ENCODE data around the gene TMEM178B.
"Not testable (repeated sequence)": the region's sequence is repeated elsewhere in the genome, so short reads cannot be mapped to it uniquely, and the experiment has no call there.

TMEM178B gene

GRCh38 chr7:141144921-141145629 is 71.2 kb downstream of the TMEM178B start:
- DNase-seq (ENCODE audit: low spot score) = no peak

- DNase-seq (ENCODE audit: low spot score) = no peak
These were observed 71.7 kb downstream of the TMEM178B start for GRCh38 chr7:141145630-141145982.

DNA sequence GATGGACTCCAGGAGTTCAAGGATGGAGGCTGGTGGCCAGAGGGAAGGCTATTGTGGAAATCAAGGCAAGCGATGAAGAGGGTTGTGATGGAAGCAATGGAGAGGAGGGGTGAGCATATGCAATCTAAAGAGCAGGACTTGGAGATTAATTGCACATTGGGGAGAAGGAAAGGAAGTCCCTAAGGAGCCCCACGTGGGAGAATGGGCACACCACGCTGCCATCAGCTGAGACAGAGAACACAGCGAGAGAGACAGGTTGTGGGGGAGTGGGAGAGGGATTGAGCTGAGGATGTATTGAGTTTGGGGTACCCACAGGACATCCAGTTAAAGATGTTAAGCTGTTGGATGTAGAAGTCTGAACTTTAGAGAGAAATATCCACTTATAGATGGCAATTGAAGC is 73.6 kb downstream of the TMEM178B start:
- DNase-seq (ENCODE audit: low spot score) = no peak

GRCh38 chr7:141150465-141150864 is 76.6 kb downstream of the TMEM178B start:
- no peak for DNase-seq (ENCODE audit: low spot score)

DNA sequence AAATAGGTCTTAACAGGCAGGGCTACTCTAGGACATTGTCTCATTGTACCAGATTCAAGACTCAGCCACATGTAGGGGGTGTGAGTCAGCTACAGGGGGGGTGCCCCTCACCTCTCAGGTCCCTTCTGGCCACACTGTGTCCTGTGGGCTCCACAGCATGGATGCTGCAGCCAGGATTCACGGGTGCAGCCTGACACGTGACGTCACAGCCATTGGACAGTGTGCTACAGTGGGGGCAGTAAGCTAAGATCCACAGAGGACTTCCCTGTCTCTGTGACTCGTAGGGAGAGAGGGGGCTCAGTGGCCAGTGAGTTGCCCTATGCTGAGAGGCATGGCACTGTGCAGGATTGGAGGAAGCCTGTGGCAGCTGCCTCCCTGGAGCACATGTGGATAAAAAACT is 77.9 kb downstream of the TMEM178B start:
- DNase-seq (ENCODE audit: low spot score) = no peak

DNA sequence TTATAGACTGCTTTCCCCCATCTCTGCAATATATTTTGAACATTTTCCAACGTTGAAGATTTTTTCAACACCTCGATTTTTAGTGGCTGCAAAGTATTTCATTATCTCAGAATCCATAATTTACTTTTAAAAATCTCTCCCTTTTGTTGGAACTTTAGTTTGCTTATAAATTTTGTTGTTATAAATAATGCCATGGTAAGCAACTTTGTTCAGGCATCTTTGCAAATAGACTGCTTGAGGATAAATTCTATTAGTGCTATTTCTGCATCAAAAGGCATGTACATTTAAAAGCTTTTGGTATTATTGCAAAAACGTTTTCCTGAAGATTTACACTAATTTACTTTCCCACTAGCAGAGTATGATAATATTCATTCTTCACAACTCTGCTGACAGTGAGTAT is 79.4 kb downstream of the TMEM178B start:
- no peak for DNase-seq (ENCODE audit: low spot score)

DNA sequence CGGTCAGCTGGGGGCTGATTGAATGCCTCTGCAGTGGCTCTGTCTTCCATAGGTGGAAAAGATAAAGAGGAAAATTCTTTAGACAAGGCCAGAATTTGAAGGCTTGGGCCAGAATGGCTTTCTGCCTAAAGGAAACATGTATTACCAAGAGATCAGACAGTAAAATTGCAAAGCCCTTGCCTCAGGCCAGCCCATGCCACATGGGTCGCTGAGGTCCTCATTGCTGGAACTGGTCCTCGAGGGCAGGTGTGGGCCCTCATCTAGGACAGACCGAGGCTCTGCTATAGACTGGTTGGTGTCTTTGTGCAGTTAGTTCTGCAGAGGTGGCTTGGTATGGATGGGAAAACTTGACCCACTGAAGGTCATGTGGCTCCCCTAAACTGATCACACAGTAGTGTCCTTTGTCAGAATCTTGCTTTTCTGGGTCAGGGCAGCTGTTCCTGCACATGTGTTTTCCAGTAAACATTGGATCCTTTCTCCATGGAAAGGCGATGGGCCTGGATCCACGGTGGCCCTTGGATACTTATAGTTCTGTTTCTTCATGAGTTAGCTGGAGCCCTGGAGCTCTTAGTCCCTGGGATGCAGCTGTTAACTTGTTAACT is 80.4 kb downstream of the TMEM178B start:
- no peak for DNase-seq (ENCODE audit: low spot score)

DNA sequence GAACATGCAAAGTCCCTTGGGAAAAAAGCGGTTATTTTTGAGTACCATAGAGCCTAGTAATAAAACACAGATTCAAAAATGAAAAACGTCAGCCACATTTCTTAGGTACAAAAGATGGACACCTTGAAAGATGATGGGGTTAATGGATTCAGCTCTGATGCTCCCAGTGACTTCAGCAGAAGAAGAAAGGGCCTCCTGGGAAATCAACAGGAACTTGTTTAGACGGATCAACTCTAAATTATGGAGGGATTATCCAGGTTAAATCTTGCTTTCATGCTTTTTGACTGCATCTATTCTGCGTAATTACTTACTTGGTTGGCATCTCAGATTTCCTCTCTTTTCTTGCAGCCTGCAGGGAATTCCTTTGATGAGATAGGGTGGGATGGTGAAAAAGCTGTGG is 82.5 kb downstream of the TMEM178B start:
- DNase-seq (ENCODE audit: low spot score) = no peak

- DNase-seq (ENCODE audit: low spot score) = no peak
These were observed 83.4 kb downstream of the TMEM178B start for GRCh38 chr7:141157138-141157765.

DNA sequence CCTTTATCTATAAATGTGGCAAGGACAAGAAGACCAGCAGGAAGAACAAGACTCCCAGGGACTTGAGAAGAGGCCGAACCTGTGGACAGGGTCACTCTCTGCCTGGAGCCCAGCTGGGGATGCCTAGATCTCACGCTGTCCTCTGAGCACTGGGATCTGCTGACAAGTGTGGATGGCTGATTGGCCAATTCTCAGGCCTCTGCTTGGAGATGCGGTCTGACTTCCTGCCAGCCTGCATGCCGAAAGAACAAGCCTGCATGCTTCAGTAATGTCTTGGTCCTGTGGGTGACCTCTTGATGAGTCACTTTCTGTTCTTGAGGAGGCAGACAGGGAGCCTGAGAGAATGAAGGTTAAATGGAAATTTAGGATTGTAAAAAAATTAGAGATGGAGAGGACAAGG is 84.7 kb downstream of the TMEM178B start:
- DNase-seq (ENCODE audit: low spot score) = peak; percentile 16

GRCh38 chr7:141160246-141160860 is 86.5 kb downstream of the TMEM178B start:
- no peak for DNase-seq (ENCODE audit: low spot score)

DNA sequence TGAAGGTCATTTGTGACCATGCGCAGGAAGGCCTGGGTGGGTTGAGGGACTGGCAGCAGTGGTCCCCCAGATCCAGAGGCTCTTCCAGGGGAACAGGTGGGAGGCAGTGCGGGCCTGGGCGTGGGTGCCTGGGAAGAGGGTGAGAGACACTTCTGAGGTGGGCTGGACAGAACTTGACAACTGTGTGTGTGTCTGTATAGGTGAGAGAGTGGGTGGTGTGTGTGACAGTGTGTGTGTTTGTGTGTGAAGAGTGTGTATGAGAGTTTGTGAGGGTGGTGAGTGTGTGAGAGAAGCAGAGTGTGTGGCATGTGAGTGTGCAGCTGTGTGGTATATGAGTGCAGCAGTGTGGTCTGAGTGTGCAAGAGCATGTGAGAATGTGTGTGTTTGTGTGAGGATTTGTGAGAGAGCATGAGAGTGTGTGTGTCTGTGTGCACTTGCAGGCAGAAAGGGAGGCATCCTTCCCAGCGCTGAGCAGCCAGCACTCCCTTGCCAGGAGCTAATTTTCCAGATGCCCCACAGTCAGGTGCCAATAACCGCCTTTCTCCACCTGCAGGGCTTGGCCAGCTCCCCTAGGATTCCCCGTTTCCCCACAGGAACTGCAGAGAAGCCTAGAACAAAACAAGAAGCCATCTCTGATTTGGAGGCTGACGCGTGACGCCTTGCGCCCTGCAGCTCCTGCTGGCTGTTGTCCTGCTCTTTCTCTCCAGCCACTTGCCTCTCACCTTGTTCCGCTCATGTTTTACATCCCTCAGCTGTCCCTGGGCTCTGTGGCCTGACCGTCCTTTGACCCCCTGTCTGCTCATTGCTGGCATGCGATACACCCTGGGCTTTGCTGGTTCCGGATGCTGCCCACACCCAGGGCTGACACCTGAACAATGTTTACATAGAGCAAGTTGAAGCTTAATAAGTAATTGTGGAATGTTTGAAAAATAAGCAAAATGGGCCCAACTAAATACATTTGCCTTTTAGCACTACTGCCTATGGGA is 88.0 kb downstream of the TMEM178B start:
- no peak for DNase-seq (ENCODE audit: low spot score)

DNA sequence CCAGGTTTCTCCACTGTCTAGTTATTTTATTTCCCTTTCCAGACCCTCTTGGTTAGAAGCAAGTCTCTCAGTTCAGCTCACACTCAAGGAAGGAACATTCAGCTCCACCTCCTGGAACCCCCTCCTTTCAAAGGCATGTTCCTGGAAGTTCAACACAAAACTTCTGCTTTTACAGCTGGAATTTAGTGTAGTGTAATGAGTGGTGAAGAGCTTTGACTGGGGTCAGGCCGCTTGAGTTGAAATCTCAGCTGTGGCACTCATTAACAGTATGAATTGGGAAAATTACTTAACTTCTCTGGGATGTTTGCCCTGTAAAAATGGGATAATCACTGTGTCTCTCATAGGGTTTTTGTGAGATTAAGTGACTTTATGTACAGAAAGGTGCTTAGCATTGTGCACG is 91.7 kb downstream of the TMEM178B start:
- no peak for DNase-seq (ENCODE audit: low spot score)

DNA sequence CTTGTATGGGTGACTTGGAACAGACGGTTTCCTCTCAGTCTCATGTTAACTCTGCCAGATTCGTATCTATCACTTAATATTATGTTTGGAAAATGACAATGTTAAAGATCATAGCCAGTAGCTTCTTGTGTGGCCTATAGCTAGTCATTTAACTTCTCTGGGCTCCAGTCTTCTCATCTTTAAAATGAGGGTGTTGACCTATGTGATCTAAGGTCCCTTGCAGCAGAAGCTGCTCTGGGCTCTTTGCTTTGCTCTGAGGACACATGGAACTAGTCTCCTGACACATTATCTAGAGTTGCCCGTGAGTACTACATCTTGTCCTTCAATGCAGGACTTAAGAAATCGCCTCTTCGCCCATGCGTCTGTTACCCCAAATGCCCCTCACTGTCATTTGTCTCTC is 93.1 kb downstream of the TMEM178B start:
- DNase-seq (ENCODE audit: low spot score) = no peak

DNA sequence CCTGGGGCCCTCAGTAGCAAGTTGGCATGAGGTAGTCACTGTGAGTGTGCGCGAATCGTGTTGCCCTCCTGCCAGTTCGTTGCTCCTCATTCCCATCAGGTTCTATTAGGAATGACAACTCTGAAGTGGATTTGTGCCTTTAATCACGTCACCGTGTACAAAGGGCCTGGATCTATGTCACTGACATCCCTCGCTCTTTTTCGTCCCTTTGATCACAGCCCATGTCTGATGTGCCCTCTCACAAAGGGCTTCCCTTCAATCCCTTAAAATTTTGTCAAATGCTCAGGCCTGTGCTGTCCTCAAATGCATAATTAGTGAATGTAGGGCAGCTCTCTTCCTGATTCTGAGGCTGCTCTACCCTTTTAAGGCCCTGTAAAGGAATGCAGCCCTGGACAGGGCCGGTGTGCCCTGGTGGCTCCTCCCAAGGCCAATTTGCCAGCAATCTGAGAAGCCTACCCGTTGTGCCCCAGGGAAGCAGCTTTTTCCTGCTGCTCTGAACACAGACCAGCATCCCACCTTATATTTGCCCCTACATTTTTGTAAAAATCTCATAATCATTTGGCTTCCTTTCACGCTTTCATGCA is 93.6 kb downstream of the TMEM178B start:
- DNase-seq (ENCODE audit: low spot score) = no peak

GRCh38 chr7:141169157-141169556 is 95.3 kb downstream of the TMEM178B start:
- DNase-seq (ENCODE audit: low spot score) = not testable (repeated sequence)

GRCh38 chr7:141175728-141176127 is 101.9 kb downstream of the TMEM178B start:
- DNase-seq (ENCODE audit: low spot score) = not testable (repeated sequence)

DNA sequence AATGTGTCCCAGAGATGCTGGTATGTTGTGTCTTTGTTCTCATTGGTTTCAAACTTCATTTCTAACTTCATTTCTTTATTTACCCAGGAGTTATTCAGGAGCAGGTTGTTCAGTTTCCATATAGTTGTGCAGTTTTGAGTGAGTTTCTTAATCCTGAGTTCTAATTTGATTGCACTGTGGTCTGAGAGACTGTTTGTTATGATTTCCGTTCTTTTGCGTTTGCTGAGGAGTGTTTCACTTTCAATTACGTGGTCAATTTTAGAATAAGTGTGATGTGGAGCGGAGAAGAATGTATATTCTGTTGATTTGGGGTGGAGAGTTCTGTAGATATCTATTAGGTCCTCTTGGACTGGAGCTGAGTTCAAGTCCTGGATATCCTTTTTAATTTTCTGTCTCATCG is 103.3 kb downstream of the TMEM178B start:
- not testable (repeated sequence) for DNase-seq (ENCODE audit: low spot score)

GRCh38 chr7:141178486-141179135 is 104.7 kb downstream of the TMEM178B start:
- DNase-seq (ENCODE audit: low spot score) = no peak

DNA sequence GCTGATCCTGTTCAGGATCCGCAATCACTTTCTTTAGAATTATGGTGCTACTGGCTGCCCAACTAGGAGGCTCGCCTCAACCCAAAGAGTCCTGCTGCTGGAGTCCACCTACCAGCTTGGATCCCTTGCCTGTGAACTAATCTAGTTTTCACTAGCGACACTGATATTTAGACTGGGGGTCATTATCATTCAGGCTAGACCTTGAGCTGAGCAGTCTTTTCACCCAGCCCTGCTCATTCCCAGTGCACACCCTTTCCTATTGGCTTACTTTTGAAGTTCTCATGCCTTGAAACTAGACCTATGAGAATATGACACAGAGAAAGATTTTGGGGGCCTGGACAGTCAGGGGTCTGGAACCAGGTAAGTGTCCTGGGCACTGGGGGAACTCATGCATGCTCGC is 107.9 kb downstream of the TMEM178B start:
- no peak for DNase-seq (ENCODE audit: low spot score)
